ENCODE data around the gene CEP112. TPM values are rescaled to one million over a fixed set of nuclear protein-coding genes. Genes with fewer than 3 reads are reported as not detected.

The CEP112 gene
- total and polyA plus RNA-seq, 7 donors, result 4.5 to 19.4 (median 9.7) TPM

DNA sequence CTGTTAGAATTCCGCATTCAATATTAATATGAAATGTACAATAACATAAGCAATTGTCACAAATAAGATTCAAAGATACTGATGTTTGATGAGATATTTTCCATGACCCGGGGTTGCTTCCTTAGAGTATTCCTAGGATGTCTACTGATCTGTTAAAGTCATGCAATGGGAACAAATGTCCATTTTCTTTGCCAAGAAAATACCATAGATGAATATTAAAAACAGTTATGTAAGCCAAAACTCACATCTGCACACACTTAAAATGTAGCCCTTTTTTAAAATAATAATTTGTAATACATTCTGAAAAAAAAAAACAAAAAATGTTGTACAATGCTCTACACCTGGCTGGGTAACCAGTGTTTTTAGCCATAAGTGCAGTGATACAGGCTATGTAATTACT, 371.1 kb downstream of the CEP112 start:
- TF ChIP-seq, protein P1, sequence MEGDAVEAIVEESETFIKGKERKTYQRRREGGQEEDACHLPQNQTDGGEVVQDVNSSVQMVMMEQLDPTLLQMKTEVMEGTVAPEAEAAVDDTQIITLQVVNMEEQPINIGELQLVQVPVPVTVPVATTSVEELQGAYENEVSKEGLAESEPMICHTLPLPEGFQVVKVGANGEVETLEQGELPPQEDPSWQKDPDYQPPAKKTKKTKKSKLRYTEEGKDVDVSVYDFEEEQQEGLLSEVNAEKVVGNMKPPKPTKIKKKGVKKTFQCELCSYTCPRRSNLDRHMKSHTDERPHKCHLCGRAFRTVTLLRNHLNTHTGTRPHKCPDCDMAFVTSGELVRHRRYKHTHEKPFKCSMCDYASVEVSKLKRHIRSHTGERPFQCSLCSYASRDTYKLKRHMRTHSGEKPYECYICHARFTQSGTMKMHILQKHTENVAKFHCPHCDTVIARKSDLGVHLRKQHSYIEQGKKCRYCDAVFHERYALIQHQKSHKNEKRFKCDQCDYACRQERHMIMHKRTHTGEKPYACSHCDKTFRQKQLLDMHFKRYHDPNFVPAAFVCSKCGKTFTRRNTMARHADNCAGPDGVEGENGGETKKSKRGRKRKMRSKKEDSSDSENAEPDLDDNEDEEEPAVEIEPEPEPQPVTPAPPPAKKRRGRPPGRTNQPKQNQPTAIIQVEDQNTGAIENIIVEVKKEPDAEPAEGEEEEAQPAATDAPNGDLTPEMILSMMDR (IDR thresholded peaks at IDR 0.05), result no peak
- ATAC-seq, result no peak
- DNase-seq, result no peak
- no peak overlapping the region for H3K4me3 ChIP-seq
- no peak overlapping the region for H3K27ac ChIP-seq
- 80 to 86% (median 81%) methylated on average over 2 of the region's 2 CpGs for WGBS, 3 donors
- H3K9me3 ChIP-seq, result no peaks in the 10 kb centered on the region
- H3K4me1 ChIP-seq, result no peaks in the 10 kb centered on the region
- H3K36me3 ChIP-seq (ENCODE audit: insufficient read depth in 1 of 2, low read depth in 1 of 2), result no peaks in the 10 kb centered on the region
- no peaks in the 10 kb centered on the region for H3K27me3 ChIP-seq (ENCODE audit: insufficient read depth in 3 of 3, low read length in 2 of 3)
- intact Hi-C loops (cut with DNase I), result no loop called here

DNA sequence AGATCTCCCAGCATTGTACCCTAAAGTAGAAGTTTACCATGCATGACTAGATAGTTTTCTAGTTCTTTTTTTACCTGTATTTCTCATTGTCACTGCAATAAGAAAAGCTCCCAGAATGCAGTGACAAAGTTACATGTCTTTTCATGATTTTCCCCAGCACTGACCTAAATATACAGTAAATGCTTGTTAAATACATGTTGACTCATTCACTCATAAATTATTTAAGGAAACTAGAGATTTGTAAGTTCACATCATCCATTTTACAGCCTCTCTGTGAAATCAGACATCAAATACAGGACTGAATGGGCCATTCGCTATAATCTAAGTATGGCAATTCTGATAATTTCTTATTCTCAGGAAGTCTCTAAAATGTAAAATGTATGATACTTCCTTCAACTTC, 371.6 kb downstream of the CEP112 start:
- 88 to 95% (median 93%) methylated on average over 1 of the region's 1 CpG for WGBS, 3 donors
- no peak overlapping the region for H3K27ac ChIP-seq
- no peak for DNase-seq
- H3K9me3 ChIP-seq, result no peaks in the 10 kb centered on the region
- H3K4me3 ChIP-seq, result no peak overlapping the region
- TF ChIP-seq, protein P1 (IDR thresholded peaks at IDR 0.05), result no peak
- no peaks in the 10 kb centered on the region for H3K4me1 ChIP-seq
- intact Hi-C loops (cut with DNase I), result no loop called here
- no peaks in the 10 kb centered on the region for H3K27me3 ChIP-seq (ENCODE audit: insufficient read depth in 3 of 3, low read length in 2 of 3)
- H3K36me3 ChIP-seq (ENCODE audit: insufficient read depth in 1 of 2, low read depth in 1 of 2), result no peaks in the 10 kb centered on the region
- no peak for ATAC-seq

DNA sequence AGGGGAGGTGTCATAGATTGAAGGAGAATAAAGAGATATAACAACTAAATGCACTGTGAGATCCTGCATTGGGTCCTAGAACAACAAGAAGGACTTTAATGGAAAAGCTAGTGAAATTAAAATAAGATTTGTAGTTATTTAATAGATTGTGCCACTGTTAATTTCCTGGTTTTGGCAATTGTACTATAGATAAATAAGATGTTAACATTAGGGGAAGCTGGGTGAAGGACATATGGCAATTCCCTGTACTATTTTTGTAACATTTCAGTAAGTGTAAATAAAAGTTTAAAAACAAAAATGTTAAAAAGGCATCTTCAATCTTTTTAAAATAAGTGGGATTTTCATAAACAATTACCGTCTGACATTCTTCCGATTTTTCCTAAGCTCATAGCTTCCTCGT, 372.1 kb downstream of the CEP112 start:
- no peak for ATAC-seq
- WGBS, 3 donors, result 44 to 55% (median 48%) methylated on average over 3 of the region's 3 CpGs

DNA sequence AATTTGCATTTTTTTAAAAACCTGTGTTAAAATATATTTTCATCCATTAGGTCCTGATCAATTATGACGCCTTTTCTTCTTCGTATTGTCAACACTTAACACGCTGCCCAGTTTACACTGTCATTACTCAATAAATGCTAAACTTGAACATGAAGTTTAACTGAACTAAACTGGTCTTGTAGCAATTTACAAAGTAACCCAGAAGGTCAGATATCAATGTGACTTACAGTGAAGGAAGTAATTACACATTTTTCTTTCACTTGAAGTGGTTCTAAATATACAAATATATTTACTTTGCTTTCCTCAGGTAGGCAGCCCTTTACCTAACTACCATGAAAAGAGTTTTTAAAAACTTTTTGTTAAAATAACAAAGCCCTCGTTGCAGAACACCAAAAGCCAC, 374.0 kb downstream of the CEP112 start:
- no peaks in the 10 kb centered on the region for H3K36me3 ChIP-seq (ENCODE audit: insufficient read depth in 1 of 2, low read depth in 1 of 2)
- 93% methylated on average over 4 of the region's 4 CpGs for WGBS, 3 donors
- no peaks in the 10 kb centered on the region for H3K9me3 ChIP-seq
- H3K27me3 ChIP-seq (ENCODE audit: insufficient read depth in 3 of 3, low read length in 2 of 3), result no peaks in the 10 kb centered on the region
- no peak overlapping the region for H3K4me3 ChIP-seq
- TF ChIP-seq, protein P1 (IDR thresholded peaks at IDR 0.05), result no peak
- no peak overlapping the region for H3K27ac ChIP-seq
- DNase-seq (no peak), ATAC-seq (no peak)
- no peaks in the 10 kb centered on the region for H3K4me1 ChIP-seq
- intact Hi-C loops (cut with DNase I), result no loop called here

More for the DNA sequence above, 372.1 kb downstream of the CEP112 start:
- DNase-seq, result no peak
- no peak overlapping the region for H3K4me3 ChIP-seq
- intact Hi-C loops (cut with DNase I), result no loop called here
- H3K4me1 ChIP-seq, result no peaks in the 10 kb centered on the region
- H3K9me3 ChIP-seq, result no peaks in the 10 kb centered on the region
- H3K27me3 ChIP-seq (ENCODE audit: insufficient read depth in 3 of 3, low read length in 2 of 3), result no peaks in the 10 kb centered on the region
- H3K27ac ChIP-seq, result no peak overlapping the region
- H3K36me3 ChIP-seq (ENCODE audit: insufficient read depth in 1 of 2, low read depth in 1 of 2), result no peaks in the 10 kb centered on the region
- TF ChIP-seq, protein P1 (IDR thresholded peaks at IDR 0.05), result no peak

DNA sequence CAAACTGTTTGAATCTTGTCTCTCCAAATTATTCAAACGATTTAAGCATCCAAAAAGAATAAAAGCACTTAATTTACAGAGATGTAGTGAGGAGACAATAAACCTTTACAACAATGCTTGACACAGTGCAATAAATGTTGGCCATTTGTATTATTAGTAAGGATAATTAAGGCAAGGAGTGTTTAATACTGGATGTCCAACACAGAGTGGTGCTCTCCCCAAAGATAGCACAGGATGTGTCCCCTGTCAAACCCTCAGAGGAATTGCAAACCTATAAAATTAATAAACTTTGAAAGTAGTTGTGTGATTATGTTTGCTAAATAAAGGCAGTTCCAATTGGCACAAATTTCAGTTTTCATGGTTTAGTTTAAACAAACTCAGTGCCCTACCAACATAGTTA, 377.5 kb downstream of the CEP112 start:
- Histone ChIP-seq H3K27me3 (ENCODE audit: insufficient read depth in 3 of 3, low read length in 2 of 3) (no peaks in the 10 kb centered on the region), H3K4me3 (no peak overlapping the region), H3K4me1 (no peaks in the 10 kb centered on the region), H3K9me3 (no peaks in the 10 kb centered on the region), H3K27ac (no peak overlapping the region), H3K36me3 (ENCODE audit: insufficient read depth in 1 of 2, low read depth in 1 of 2) (no peaks in the 10 kb centered on the region)
- 82 to 85% (median 85%) methylated on average over 1 of the region's 1 CpG for WGBS, 3 donors
- DNase-seq (no peak), ATAC-seq (no peak)
- TF ChIP-seq, protein P1 (IDR thresholded peaks at IDR 0.05), result no peak
- intact Hi-C loops (cut with DNase I), result no loop called here
